HG03354 (cell line): ENCODE measurements around the gene FCER1G.
"Not testable (repeated sequence)": the region's sequence is repeated elsewhere in the genome, so short reads cannot be mapped to it uniquely, and the experiment has no call there.

ENCODE experiments used
- ATAC-seq: cut with Tn5 transposase; IDR thresholded peaks from one replicate; pipeline ENCODE4 v1.9.1; 2021; ENCODE audit warnings: mild to moderate bottlenecking; ENCODE audit not compliant: unreplicated experiment, poor library complexity, severe bottlenecking

The FCER1G gene

DNA sequence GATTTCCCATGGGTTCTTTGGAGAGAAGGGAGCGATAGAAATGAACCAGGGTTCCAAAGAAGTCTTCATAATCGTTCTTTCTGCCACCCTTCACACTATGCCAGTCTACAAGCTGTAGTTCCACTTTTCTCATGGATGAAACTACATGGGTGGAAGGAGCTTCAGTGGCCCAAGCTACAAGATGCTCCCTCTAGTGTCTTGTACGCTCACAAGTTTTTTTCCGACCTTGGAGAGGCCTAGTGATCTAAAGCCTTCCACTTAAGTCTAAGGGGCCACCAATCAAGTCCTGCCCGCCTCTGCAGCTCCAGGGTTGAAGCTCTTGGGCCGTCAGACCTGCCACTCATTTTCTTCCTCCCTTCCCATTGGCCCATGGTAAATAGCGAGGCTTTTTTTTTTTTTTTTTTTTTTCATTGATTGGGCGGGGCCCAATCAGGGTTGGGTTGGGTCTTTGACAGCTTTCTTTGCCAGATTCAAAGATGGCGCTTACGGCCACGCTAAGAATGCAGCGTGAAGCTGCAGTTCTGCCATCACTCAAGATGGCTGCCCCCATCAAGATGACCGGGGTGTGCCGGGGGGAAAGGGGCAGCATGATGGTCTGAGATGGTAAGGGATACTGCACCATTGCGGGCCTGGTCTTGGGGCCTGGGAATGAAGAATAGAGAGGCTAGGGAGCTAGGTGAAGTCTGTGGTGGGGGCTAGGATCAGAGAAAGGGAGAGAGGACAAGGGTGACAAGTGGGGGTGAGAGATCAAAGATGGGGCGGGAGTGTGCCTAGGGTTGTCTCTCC lies 10.6 kb downstream of the FCER1G start, which contains the start of gene TOMM40L:
TOMM40L (plus strand) TSS at position 527 of the 786 bp plus-strand sequence. CDS start 430 bp downstream, outside the sequence.
- peak; percentile 98 for ATAC-seq

- no peak for ATAC-seq
Measured at GRCh38 chr1:161226320-161226711, 11.2 kb downstream of the FCER1G start.

DNA sequence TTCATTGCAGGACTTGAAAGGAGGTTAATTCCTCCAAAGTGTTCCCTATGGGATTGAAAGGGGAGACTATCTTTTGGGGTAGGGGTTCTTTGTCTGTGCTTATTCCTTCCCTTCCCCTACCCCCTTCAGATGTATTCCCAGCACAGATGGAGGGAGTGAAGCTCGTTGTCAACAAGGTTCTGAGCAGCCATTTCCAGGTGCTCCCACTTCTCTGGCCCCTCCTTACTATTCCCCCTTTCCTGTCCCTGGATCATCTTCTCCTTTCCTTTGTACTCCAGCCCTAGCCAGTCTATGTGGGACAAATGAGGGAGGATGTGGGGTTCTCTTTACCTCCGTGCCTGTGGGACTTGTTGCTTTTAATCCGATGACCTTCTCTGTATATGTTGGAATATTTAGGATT lies 11.7 kb downstream of the FCER1G start:
- no peak for ATAC-seq

DNA sequence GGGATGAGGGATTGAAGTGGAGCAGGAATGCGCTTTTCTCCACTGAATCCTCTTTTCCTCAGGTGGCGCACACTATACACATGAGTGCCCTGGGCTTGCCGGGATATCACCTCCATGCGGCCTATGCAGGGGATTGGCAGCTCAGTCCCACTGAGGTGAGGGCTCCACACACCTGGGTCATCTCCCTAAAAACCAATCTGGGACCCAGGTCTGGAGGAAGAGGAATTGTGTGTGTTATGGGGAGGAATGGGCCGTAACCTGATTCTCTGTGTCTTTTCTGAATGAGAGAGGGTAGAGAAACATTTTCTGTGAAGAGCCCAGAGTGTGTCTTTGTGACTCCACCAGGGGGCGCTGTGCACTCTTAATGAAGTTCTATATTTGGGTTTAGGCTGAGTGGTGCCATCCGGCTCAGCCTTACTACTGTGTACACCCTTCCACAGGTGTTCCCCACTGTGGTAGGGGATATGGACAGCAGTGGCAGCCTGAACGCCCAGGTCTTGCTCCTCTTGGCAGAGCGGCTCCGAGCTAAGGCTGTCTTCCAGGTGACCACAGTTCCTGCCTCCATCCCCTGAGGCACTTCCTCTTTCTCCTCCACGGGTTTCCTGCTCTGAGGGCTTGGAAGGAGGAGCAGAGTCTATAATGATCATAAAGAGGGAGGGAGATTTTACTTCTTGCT lies 12.2 kb downstream of the FCER1G start:
- ATAC-seq = peak; percentile 48

GRCh38 chr1:161228032-161228431 lies 12.9 kb downstream of the FCER1G start:
- ATAC-seq = no peak

- ATAC-seq = no peak
Measured at GRCh38 chr1:161229896-161230295, 14.8 kb downstream of the FCER1G start.

- ATAC-seq = no peak
Measured at GRCh38 chr1:161230762-161231161, 15.7 kb downstream of the FCER1G start.

GRCh38 chr1:161233102-161233501 lies 18.0 kb downstream of the FCER1G start:
- ATAC-seq = no peak

DNA sequence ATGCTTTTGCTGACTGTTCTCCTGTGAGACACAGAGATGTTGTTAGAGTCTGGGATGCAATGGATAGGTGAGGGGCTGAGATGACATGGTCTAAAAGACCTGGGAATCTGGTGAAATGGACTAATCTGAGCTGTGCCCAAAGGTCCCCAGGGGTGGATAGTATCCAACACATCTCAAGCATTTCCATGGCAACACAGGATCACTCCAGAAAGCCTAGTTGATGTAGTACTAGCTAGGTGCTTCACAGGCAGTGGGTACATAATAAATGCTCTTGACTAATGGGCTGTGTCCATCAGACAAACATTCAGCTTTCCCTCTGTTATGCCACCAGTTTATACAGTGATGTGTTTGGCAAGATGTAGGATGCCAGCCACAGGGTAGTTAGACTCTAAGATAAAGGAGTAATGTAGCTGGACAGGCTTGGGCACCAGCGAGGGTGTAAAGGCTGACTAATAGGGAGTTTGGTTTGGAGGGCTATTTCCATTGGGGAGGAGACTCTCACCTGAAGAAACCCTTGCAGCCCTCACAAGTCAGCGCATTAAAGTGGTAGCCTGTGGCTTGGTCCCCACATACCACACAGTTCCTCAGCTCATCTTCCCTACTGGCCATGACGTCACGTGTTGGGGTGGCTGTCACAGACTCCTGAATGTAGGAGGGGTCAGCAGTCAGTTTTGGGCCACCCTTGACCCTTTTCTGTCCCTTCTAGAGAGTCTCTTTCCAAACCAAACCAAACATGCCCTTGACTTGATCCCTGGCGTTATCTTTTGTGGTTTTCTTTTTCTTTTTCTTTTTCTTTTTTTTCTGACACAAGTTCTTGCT lies 21.1 kb downstream of the FCER1G start:
- ATAC-seq = no peak

- no peak for ATAC-seq
Measured at GRCh38 chr1:161238039-161238473, 23.0 kb downstream of the FCER1G start, which contains the start of gene NR1I3. TSS of gene NR1I3 (minus strand) at chr1:161238203. CDS start at chr1:161236565, 1,638 bp downstream.

GRCh38 chr1:161241682-161242081 lies 26.6 kb downstream of the FCER1G start:
- no peak for ATAC-seq

- ATAC-seq = no peak
Measured at GRCh38 chr1:161242313-161242712, 27.2 kb downstream of the FCER1G start.

GRCh38 chr1:161244888-161245287 lies 29.8 kb downstream of the FCER1G start:
- no peak for ATAC-seq

DNA sequence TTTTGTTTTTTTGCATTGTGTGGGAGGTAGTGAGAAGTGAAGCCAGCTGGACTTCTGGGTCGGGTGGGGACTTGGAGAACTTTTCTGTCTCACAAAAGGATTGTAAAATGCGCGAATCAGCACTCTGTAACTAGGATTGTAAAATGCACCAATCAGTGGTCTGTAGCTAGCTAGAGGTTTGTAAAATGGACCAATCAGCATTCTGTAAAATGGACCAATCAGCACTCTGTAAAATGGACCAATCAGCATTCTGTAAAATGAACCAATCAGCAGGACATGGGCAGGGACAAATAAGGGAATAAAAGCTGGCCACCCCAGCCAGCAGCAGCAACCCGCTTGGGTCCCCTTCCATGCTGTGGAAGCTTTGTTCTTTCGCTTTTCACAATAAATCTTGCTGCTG lies 35.0 kb downstream of the FCER1G start:
- ATAC-seq = not testable (repeated sequence)

- no peak for ATAC-seq
Measured at GRCh38 chr1:161250829-161251228, 35.7 kb downstream of the FCER1G start.

GRCh38 chr1:161251579-161251978 lies 36.5 kb downstream of the FCER1G start:
- ATAC-seq = no peak

DNA sequence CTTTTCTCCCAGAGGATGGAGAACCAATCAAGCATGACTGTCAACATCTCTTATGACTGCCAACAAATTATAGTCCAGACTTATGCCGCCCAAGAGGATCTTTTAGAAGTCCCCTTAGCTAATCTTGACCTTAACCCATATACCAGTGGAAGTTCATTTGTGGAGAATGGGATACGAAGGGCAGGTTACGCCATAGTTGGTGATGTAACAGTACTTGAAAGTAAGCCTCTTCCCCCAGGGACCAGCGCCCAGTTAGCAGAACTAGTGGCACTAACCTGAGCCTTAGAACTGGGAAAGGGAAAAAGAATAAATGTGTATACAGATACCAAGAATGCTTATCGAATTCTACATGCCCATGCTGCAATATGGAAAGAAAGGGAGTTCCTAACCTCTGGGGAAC lies 40.2 kb downstream of the FCER1G start:
- ATAC-seq = not testable (repeated sequence)

GRCh38 chr1:161255955-161256520 lies 40.9 kb downstream of the FCER1G start:
- ATAC-seq = not testable (repeated sequence)

DNA sequence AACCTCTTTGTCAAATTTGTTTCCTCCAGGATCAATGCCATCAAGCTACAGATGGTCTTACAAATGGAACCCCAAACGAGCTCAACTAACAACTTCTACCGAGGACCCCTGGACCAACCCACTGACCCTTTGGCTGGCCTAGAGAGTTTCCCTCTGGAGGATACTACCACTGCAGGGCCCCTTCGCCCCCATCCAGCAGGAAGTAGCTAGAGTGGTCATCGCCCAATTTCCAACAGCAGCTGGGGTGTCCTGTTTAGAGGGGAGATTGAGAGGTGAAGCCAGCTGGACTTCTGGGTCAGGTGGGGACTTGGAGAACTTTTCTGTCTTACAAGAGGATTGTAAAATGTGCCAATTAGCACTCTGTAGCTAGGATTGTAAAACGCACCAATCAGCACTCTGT lies 42.0 kb downstream of the FCER1G start:
- not testable (repeated sequence) for ATAC-seq
